Keratinocyte (primary cell): Measurements from ENCODE around the gene EPB41L2.

ENCODE experiments used
- EZH2 ChIP-seq: IDR thresholded peaks from one replicate; pipeline ENCODE4 v1.6.1; 2012; ENCODE audit warnings: inconsistent platforms, mild to moderate bottlenecking, low read length, moderate library complexity
- TF ChIP-seq, protein P1 (sequence below), 3 experiments: IDR thresholded peaks in 1 of 3; conservative IDR thresholded peaks in 1 of 3; optimal IDR thresholded peaks in 1 of 3; 2 replicates in 2 of 3; 3 replicates in 1 of 3; pipeline versions ENCODE3 to v1.5.1; 2011; ENCODE audit warnings: low read length in 3 of 3, mild to moderate bottlenecking in 3 of 3, moderate library complexity in 2 of 3, control low read depth in 1 of 3, inconsistent platforms in 1 of 3; ENCODE audit not compliant: insufficient read depth in 2 of 3; ENCODE audit errors: extremely low read depth in 1 of 3

DNA sequence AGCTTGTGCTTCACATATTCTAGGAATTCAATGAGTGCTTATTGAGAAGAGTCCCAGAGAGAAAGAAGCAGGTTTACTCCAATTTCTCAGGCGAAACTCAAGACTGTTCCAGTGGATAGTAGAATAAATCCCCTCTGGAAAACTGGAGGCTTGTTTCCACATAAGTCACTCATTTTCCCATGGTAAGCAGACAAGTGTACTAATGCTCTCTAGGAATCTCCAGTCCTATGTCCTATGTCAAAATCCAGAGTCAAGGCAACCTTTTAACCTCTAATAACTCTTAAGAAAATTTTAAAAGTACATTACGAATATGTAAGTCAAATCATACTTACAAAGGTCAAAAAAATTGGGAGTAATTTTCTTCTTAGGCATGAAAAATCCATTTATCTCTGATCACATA lies 200.7 kb downstream of the EPB41L2 start:
- TF ChIP-seq, protein P1, sequence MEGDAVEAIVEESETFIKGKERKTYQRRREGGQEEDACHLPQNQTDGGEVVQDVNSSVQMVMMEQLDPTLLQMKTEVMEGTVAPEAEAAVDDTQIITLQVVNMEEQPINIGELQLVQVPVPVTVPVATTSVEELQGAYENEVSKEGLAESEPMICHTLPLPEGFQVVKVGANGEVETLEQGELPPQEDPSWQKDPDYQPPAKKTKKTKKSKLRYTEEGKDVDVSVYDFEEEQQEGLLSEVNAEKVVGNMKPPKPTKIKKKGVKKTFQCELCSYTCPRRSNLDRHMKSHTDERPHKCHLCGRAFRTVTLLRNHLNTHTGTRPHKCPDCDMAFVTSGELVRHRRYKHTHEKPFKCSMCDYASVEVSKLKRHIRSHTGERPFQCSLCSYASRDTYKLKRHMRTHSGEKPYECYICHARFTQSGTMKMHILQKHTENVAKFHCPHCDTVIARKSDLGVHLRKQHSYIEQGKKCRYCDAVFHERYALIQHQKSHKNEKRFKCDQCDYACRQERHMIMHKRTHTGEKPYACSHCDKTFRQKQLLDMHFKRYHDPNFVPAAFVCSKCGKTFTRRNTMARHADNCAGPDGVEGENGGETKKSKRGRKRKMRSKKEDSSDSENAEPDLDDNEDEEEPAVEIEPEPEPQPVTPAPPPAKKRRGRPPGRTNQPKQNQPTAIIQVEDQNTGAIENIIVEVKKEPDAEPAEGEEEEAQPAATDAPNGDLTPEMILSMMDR (optimal IDR thresholded peaks at IDR 0.05 in 1 of 3, IDR thresholded peaks at IDR 0.05 in 1 of 3, conservative IDR thresholded peaks at IDR 0.05 in 1 of 3; ENCODE audit: extremely low read depth in 1 of 3, insufficient read depth in 2 of 3, low read length in 3 of 3), result no peak
- no peak for TF ChIP-seq EZH2
